ENCODE measurements around the gene SLC38A10.

Gene SLC38A10

DNA sequence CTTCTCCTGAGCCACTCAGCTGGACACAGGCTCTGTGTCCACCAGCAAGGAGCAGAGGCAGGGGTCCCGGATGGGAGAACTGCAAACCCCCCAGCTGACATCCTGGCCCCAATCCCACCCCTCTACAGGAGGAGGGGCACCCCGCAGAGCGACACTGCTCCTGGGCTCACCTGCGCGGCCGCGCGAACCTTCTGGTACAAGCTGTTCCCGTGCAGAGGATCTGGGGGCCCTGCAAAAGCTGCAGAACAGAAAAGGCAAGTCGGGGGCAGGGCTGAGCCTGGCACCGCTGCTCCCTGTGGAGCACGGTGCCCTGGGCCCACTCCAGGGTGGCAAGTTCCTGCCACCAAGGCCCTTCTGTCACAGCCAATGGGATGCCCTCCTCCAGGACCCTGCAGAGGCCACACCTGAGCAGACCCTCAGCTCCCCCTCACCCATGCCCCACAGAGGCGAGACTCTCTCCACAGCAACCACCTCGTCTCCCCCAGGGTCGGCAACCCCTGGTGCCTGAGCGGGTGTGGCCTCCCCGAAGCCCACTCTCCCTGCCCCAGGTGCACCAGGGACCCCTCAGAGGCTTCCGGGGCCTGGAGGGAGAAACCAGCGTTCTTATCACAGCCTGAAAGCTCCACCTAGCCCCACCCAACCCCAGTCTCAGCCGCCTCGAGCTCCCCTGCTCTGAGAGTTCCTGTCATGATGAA, 61.1 kb downstream of the SLC38A10 start:
- H3K36me3 ChIP-seq (ENCODE audit: control insufficient read depth, insufficient read depth, low read length), result peaks cover 3% of the 10 kb centered on the region
- H2BK120ac ChIP-seq (ENCODE audit: low read depth, low read length), result no peak overlapping the region
- H2BK5ac ChIP-seq (ENCODE audit: low read length), result no peak overlapping the region
- H3K4ac ChIP-seq (ENCODE audit: low read depth, low read length), result no peak overlapping the region
- H3K18ac ChIP-seq (ENCODE audit: low read length), result no peak overlapping the region
- H3K4me3 ChIP-seq (ENCODE audit: low read length), result no peak overlapping the region
- H3K4me2 ChIP-seq (ENCODE audit: low read length), result no peak overlapping the region
- H4K5ac ChIP-seq (ENCODE audit: low read length), result no peak overlapping the region
- H3K9ac ChIP-seq (ENCODE audit: low read length), result no peak overlapping the region
- no CpG with 5 or more reads among the region's 21 CpGs for WGBS (ENCODE audit: extremely low coverage, insufficient coverage, low lambda C conversion rate)
- no peak overlapping the region for H3K27ac ChIP-seq (ENCODE audit: low read depth, low read length)
- peaks cover 2% of the 10 kb centered on the region for H3K79me1 ChIP-seq (ENCODE audit: low read length)
- DNase-seq, result no peak
- peaks cover 2% of the 10 kb centered on the region for H3K4me1 ChIP-seq (ENCODE audit: control insufficient read depth, low read depth, low read length)
- H3K23ac ChIP-seq (ENCODE audit: low read length), result no peak overlapping the region
- H4K8ac ChIP-seq (ENCODE audit: low read depth, low read length), result no peak overlapping the region
- H3K79me2 ChIP-seq (ENCODE audit: control insufficient read depth, insufficient read depth, low read length), result peaks cover 2% of the 10 kb centered on the region
- H2BK15ac ChIP-seq (replicated peaks; ENCODE audit: low read depth), result no peak overlapping the region
- H3K56ac ChIP-seq (ENCODE audit: low read length), result no peak overlapping the region
- H2AK5ac ChIP-seq (ENCODE audit: low read length), result no peak overlapping the region
- H3K27me3 ChIP-seq (ENCODE audit: insufficient read depth, low read length, poor library complexity), result no peaks in the 10 kb centered on the region

DNA sequence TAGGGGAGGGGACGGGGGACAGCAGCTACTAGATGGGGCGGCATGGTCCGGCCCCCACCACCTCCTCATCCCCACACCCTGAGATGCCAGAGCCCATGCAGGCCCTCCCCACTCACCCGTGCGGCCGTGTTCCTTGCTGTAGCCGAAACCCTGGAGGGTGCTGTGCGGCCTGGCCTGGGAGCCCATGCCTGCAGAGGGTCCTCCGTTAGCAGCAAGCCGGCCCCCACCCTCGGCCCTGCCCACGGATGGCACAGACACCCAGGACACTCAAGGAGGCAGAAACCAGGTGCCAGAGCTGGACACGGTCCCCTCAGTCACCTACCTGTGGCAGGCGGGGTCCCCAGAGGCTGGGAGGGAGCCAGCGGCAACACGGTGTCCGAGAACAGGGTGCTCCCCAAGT, 61.8 kb downstream of the SLC38A10 start:
- Histone ChIP-seq H2BK15ac (replicated peaks; ENCODE audit: low read depth) (no peak overlapping the region), H3K23ac (ENCODE audit: low read length) (no peak overlapping the region), H3K4me3 (ENCODE audit: low read length) (no peak overlapping the region), H2BK5ac (ENCODE audit: low read length) (no peak overlapping the region), H3K36me3 (ENCODE audit: control insufficient read depth, insufficient read depth, low read length) (peaks cover 3% of the 10 kb centered on the region), H3K9ac (ENCODE audit: low read length) (no peak overlapping the region), H2BK120ac (ENCODE audit: low read depth, low read length) (no peak overlapping the region), H4K5ac (ENCODE audit: low read length) (no peak overlapping the region), H3K79me1 (ENCODE audit: low read length) (peaks cover 2% of the 10 kb centered on the region), H2AK5ac (ENCODE audit: low read length) (no peak overlapping the region), H3K56ac (ENCODE audit: low read length) (no peak overlapping the region), H3K4me1 (ENCODE audit: control insufficient read depth, low read depth, low read length) (peaks cover 2% of the 10 kb centered on the region), H3K4me2 (ENCODE audit: low read length) (no peak overlapping the region), H3K79me2 (ENCODE audit: control insufficient read depth, insufficient read depth, low read length) (peaks cover 2% of the 10 kb centered on the region), H3K27me3 (ENCODE audit: insufficient read depth, low read length, poor library complexity) (no peaks in the 10 kb centered on the region), H3K4ac (ENCODE audit: low read depth, low read length) (no peak overlapping the region), H3K18ac (ENCODE audit: low read length) (no peak overlapping the region), H4K8ac (ENCODE audit: low read depth, low read length) (no peak overlapping the region), H3K27ac (ENCODE audit: low read depth, low read length) (no peak overlapping the region)
- no peak for DNase-seq
- WGBS (ENCODE audit: extremely low coverage, insufficient coverage, low lambda C conversion rate), result no CpG with 5 or more reads among the region's 17 CpGs

DNA sequence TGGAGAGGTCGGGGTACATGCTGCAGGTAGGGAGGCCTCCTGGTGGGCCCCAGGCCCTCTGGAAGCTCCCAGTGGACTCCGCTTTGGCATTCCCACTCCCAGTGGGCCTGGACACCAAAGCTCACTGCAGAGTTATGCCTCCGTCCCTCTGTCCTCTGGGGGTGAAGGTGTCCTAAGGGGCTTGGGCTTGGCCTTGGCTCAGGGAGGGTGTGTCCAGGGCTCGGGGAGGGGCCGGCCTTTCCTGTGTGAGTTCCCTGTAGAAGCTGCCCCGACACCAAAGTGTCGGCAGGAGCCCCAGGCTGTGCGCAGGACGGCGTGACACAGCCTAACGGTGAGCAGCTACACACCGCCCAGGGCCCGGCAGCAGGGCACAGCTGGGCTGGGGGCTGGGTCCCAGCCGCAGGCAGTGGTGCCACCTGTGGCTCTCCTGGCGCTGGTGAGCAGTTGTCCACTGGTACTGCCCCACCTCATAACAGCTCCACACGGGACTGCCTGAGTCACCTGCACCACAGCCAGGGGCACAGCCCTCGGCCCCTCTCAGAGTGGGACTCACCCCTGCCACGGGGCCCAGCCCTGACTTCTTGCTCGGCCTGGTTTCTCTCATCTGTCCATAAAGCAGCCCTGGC, 62.4 kb downstream of the SLC38A10 start:
- H3K23ac ChIP-seq (ENCODE audit: low read length), result no peak overlapping the region
- H3K36me3 ChIP-seq (ENCODE audit: control insufficient read depth, insufficient read depth, low read length), result peaks cover 3% of the 10 kb centered on the region
- no peak overlapping the region for H2BK15ac ChIP-seq (replicated peaks; ENCODE audit: low read depth)
- H3K18ac ChIP-seq (ENCODE audit: low read length), result no peak overlapping the region
- no peak overlapping the region for H3K56ac ChIP-seq (ENCODE audit: low read length)
- H3K79me2 ChIP-seq (ENCODE audit: control insufficient read depth, insufficient read depth, low read length), result no peaks in the 10 kb centered on the region
- H3K4me2 ChIP-seq (ENCODE audit: low read length), result no peak overlapping the region
- no CpG with 5 or more reads among the region's 19 CpGs for WGBS (ENCODE audit: extremely low coverage, insufficient coverage, low lambda C conversion rate)
- H3K79me1 ChIP-seq (ENCODE audit: low read length), result no peaks in the 10 kb centered on the region
- no peak overlapping the region for H3K27ac ChIP-seq (ENCODE audit: low read depth, low read length)
- no peak for DNase-seq
- H2BK5ac ChIP-seq (ENCODE audit: low read length), result no peak overlapping the region
- no peak overlapping the region for H3K9ac ChIP-seq (ENCODE audit: low read length)
- no peaks in the 10 kb centered on the region for H3K27me3 ChIP-seq (ENCODE audit: insufficient read depth, low read length, poor library complexity)
- H3K4ac ChIP-seq (ENCODE audit: low read depth, low read length), result no peak overlapping the region
- no peak overlapping the region for H4K8ac ChIP-seq (ENCODE audit: low read depth, low read length)
- no peaks in the 10 kb centered on the region for H3K4me1 ChIP-seq (ENCODE audit: control insufficient read depth, low read depth, low read length)
- no peak overlapping the region for H2BK120ac ChIP-seq (ENCODE audit: low read depth, low read length)
- H4K5ac ChIP-seq (ENCODE audit: low read length), result no peak overlapping the region
- H2AK5ac ChIP-seq (ENCODE audit: low read length), result no peak overlapping the region
- no peak overlapping the region for H3K4me3 ChIP-seq (ENCODE audit: low read length)

DNA sequence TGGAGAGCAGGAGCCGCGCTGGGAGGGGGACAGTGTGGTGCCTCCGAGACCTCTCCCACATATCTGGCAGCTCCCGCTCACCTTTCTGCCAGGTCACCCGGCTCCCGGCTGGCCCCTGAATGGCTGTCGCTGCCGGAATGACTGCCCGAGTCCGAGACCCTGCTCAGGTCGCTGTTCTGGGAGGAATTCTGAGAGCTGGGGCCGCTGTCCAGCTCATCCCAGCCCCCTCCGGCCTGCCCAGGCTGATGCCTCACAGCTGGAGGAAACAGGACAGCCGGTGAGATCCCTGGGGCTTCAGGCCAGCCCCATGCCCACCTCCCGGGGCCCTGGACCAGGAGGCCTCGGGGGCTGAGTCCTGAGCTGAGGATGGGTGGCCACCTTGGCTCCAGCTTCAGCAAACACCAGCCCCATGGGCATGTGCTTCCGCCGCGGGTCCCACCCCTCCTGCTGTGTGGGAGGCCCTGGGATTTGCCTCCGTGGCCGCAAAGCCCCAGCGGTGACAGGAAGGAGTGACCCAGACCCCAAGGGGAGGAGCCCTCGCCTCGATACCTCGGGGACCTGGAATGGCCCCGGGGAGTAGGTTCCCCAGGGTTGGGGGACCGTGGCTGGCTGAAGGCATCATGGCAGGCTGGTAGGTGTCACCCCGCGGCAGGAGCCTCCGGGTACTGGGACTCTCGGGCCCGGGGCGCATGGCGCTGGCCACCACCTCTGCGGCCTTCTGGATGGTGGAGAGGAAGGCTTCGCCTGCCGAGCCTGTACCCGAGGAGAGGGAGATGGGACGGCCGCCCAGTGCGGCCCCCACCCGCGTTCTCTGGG, 63.1 kb downstream of the SLC38A10 start:
- peaks cover 3% of the 10 kb centered on the region for H3K36me3 ChIP-seq (ENCODE audit: control insufficient read depth, insufficient read depth, low read length)
- H3K23ac ChIP-seq (ENCODE audit: low read length), result no peak overlapping the region
- no peak overlapping the region for H2BK5ac ChIP-seq (ENCODE audit: low read length)
- H2BK15ac ChIP-seq (replicated peaks; ENCODE audit: low read depth), result no peak overlapping the region
- no CpG with 5 or more reads among the region's 43 CpGs for WGBS (ENCODE audit: extremely low coverage, insufficient coverage, low lambda C conversion rate)
- no peak for DNase-seq
- H4K8ac ChIP-seq (ENCODE audit: low read depth, low read length), result no peak overlapping the region
- H3K27me3 ChIP-seq (ENCODE audit: insufficient read depth, low read length, poor library complexity), result no peaks in the 10 kb centered on the region
- no peak overlapping the region for H3K27ac ChIP-seq (ENCODE audit: low read depth, low read length)
- no peak overlapping the region for H2BK120ac ChIP-seq (ENCODE audit: low read depth, low read length)
- no peak overlapping the region for H3K4ac ChIP-seq (ENCODE audit: low read depth, low read length)
- no peak overlapping the region for H2AK5ac ChIP-seq (ENCODE audit: low read length)
- H4K5ac ChIP-seq (ENCODE audit: low read length), result no peak overlapping the region
- no peaks in the 10 kb centered on the region for H3K4me1 ChIP-seq (ENCODE audit: control insufficient read depth, low read depth, low read length)
- H3K4me2 ChIP-seq (ENCODE audit: low read length), result no peak overlapping the region
- no peaks in the 10 kb centered on the region for H3K79me2 ChIP-seq (ENCODE audit: control insufficient read depth, insufficient read depth, low read length)
- no peak overlapping the region for H3K18ac ChIP-seq (ENCODE audit: low read length)
- no peak overlapping the region for H3K56ac ChIP-seq (ENCODE audit: low read length)
- H3K9ac ChIP-seq (ENCODE audit: low read length), result no peak overlapping the region
- no peaks in the 10 kb centered on the region for H3K79me1 ChIP-seq (ENCODE audit: low read length)
- no peak overlapping the region for H3K4me3 ChIP-seq (ENCODE audit: low read length)

DNA sequence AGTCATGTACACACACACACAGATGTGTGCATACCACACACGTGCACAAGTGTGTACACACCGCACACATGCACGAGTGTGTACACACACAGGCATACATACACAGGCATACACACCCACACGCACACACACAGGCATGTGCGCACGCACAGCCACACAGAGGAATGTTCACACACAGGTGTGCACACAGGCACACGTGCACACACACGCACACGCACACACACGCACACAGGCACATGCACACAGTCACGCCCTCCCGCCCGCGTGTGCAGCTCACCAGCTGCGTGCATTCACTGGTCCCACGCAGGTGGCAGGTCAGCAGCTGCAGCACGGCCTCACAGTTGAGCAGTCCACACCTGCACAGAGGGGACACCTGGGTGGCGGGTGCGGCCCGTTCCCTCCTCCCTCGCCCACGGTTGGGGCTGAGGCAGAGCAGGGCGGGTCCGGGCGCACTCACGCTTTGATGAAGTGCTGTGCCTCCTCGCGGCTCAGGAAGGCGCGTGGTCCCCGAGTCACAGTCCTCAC, 63.9 kb downstream of the SLC38A10 start:
- H3K4ac ChIP-seq (ENCODE audit: low read depth, low read length), result no peak overlapping the region
- DNase-seq, result no peak
- no peak overlapping the region for H4K5ac ChIP-seq (ENCODE audit: low read length)
- H3K36me3 ChIP-seq (ENCODE audit: control insufficient read depth, insufficient read depth, low read length), result peaks cover 3% of the 10 kb centered on the region
- H3K23ac ChIP-seq (ENCODE audit: low read length), result no peak overlapping the region
- no peak overlapping the region for H4K8ac ChIP-seq (ENCODE audit: low read depth, low read length)
- no peak overlapping the region for H2AK5ac ChIP-seq (ENCODE audit: low read length)
- H3K79me1 ChIP-seq (ENCODE audit: low read length), result no peaks in the 10 kb centered on the region
- H3K4me3 ChIP-seq (ENCODE audit: low read length), result no peak overlapping the region
- H3K4me1 ChIP-seq (ENCODE audit: control insufficient read depth, low read depth, low read length), result no peaks in the 10 kb centered on the region
- H3K18ac ChIP-seq (ENCODE audit: low read length), result no peak overlapping the region
- H3K27ac ChIP-seq (ENCODE audit: low read depth, low read length), result no peak overlapping the region
- no peak overlapping the region for H2BK15ac ChIP-seq (replicated peaks; ENCODE audit: low read depth)
- no peaks in the 10 kb centered on the region for H3K27me3 ChIP-seq (ENCODE audit: insufficient read depth, low read length, poor library complexity)
- H3K79me2 ChIP-seq (ENCODE audit: control insufficient read depth, insufficient read depth, low read length), result no peaks in the 10 kb centered on the region
- WGBS (ENCODE audit: extremely low coverage, insufficient coverage, low lambda C conversion rate), result no CpG with 5 or more reads among the region's 31 CpGs
- no peak overlapping the region for H2BK120ac ChIP-seq (ENCODE audit: low read depth, low read length)
- H2BK5ac ChIP-seq (ENCODE audit: low read length), result no peak overlapping the region
- H3K56ac ChIP-seq (ENCODE audit: low read length), result no peak overlapping the region
- no peak overlapping the region for H3K9ac ChIP-seq (ENCODE audit: low read length)
- H3K4me2 ChIP-seq (ENCODE audit: low read length), result no peak overlapping the region

Measured in mesendoderm (in vitro differentiated cells).